ENCODE data around the gene RAB3B.

Gene RAB3B

DNA sequence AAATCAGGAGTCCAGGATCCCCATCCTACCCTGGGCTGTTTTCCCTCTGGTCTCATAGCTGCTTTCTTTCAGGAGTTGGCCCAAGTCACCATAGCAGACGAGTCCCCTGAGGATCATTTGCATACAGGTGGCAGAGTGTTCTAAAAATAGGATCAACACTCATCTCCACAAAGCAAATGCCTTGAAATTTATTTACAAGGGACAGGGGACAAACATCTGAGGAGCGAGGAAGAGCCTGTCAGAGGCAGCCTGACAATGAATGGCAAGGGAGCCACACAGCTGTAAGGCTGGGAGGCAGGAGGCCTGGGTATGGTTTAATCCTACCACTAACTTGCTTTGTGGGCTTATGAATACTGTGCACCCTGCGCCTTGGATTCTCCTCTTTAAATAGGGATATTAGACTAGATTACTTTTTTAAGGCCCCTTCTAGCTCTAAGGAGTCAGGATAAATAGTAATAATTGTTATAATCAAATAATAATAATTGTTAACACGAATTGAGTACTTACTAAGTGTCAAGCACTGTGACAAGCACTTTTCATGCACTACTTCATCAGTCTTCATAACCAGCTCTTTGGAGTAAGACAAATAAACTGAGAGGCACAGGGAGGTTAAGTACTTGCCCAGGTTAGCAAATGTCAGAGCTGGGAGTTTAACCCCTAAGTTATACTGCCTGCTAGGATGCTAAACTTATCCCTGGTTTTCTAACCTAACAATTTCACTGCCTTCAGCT lies 34.5 kb downstream of the RAB3B start:
- DNase-seq: no peak

DNA sequence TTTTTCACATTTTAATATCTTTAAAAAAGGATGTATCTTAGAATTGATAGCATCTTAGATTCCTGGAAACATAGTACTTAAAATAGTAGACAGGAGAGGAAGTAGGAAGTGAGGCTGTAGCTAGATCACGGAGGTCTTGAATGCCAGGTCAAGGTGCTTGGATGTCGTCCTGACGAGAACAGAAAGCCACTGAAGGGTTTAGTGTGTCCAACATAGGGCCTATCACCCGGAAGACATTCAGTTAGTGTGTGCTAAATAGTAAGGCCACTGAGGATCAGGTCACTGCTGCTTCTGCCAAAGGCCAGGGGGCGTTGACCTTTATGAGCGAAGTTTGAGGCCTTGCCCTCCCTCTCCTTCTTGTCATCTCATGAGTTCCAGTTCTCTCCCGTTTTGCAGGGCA lies 35.7 kb downstream of the RAB3B start:
- no peak for DNase-seq

DNA sequence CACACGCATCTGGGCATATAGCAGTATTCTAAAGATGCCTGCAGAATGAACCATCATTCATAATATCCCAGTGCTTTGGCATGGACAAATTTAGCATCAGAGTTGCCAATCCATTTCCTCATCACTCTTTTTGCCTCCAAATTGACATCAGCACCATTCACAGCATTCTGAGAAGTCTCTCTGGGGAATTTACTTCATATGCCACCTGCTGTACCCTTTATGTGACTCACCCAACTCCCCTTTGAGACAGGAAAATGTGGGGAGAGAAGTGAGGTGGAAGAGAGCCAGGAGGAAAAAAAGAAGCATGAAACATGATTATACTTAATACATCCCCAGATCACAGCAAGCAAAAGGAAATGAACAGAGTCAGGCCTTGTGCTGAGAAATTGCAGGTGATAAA lies 37.4 kb downstream of the RAB3B start:
- DNase-seq: no peak

DNA sequence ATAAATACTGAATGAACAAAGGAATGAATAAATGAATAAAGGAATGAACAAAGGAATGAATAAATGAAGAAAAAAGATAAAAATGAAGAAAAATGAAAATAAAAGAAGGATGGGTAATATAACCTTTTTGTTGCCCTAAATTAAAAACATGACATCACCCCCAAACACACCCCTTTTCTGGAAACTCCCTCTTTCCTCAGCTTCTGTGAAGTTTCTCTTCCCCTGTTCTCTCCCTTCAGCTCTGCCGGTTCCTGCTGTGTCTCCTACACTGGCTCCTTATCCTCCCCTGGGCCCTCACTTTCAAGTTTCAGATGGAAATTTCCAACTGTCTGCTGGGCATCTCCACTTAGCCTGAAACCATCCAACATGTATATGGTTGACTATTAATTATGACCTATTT lies 37.9 kb downstream of the RAB3B start:
- DNase-seq: no peak

DNA sequence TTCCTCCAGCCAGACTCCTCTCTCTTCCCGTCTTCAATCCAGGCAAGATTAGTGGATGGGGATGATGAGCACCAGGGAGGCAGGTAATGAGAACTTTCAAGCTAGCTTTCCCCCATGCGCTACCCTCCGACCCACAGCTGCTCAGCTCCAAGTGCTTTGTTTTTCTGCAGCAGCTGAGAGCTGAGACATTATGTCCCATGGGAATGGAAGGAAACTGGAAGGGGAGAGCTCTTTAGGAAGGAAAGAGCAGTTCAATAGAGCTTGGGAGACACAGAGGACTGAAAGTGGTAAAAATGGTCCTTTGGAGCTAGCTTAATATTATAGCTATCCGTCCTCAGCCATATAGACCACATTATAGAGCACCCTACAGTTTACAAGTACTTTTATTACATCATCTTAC lies 39.8 kb downstream of the RAB3B start:
- no peak for DNase-seq

DNA sequence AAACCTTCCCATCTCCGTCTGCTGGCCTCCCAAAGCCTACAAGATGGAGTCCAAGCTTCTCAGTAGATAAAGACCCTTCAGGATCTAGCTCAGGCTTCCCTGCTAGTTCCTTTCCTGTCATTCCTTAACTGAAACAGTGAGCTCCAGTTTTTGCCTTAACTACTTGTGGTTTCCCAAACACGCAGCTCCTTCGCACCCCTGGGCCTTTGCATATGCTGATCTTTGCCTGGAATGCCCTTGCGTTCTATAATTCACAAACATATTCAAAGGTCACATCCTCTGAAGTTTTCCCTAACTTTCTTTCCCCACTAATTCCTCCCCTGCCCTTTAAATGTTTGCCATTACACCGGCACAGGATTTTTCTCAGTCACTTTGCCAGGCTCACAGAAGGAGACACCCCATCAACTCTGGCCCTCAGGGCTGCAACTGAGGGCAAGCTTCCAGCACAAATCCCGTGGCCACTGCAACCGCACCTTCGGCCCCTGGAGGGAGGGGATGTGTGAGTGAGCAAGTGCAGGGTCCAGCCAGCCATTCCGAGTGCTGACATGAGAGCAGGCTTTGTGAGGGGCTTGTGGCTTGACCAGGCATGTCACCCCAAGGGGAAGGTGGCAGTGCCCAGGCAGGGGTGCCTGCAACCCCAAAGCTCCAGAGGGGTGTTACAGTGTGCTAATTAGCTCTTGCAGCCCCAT lies 41.3 kb downstream of the RAB3B start:
- DNase-seq: no peak

DNA sequence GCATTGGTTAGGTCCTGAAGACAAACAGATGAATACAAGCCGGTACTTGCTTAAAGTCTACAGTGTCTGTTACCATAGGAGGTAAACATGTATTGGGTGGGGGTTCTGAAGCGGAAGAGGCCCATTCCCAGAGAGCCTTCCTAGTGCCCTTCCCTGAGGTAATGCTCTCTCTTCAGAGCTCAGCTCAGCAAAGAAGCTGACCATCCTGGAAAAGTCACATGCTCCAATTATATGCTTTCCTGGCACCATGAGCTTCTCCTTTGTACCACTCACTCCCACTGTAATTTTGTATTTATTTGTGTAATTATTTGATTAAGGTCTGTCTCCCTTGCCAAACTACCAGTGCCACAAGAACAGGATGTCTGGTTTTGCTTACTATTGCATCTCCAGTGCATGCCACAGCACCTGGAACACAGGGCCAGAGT lies 42.0 kb downstream of the RAB3B start:
- DNase-seq: no peak

DNA sequence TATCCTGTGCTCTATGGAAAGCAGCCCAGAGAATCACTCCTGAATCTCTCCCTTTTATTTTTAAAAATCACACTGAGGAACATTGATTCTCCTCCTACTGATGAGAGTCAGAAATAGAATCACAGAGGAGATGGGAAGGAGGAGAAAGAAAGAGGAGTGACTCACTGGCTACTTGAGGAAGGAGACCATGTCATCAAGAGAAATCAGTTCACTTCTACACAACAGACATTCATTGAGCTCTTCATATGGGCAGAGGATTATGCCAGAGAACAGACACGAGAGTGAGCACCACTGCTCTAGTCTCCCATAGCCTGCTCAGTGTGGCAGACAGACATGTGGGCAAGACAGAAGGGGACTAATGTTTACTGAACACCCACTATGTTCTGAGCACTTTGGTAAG lies 44.2 kb downstream of the RAB3B start:
- DNase-seq: no peak

DNA sequence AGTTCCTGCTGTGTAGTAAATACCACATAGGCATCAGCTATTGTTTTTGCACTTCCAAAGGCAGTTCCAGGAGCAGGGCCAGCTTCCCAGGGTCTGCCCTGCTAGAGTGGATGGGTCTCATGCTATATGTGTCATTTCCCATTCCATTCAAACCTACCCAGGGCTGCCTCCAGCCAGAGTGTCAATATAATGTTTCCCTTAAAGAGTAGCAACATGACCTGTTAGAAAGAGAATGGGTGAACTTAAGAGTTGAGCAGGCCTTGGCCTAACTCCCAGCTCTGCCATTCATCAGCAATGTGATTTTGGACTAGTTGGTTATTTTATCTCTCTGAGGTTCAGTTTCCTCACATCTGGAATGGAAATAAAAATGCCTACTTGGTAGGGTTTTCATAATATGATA lies 44.9 kb downstream of the RAB3B start:
- DNase-seq: no peak

DNA sequence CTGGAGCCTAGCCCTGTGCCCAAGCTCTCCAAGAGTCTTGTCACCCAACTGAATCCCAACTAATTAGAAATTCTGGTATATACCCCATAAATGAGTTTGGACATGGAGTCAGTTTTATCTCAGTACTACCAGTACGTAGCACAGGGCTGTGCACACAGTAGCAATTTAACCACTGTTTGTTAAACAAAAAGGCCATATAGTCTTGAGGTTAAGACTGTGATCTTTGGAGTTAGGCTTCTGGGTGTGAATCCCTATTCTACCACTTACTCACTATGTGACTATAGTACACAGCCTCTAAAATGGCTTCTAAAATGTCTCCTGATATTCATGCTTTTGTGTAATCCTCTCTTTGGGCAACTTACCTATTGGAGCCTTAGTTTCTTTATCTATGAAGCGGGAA lies 48.2 kb downstream of the RAB3B start:
- DNase-seq: no peak

DNA sequence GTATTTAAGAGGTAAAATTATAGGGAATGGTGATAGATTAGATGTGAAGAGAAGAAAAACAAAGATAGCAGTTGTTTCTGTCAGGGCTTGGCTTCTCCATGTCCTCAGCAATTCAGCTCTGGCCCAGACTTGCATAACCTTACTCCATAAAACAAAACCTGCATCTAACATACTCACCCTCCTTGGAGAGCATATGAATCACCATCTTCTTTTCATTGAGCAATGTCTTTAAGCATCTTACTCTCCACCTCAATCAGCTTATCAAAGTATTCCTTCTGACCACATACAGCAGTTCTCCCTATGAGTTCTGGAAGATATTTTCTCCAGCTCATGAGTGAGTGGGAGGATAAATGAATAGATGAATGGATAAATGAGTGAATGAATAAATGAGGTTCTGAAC lies 49.0 kb downstream of the RAB3B start:
- DNase-seq: no peak

DNA sequence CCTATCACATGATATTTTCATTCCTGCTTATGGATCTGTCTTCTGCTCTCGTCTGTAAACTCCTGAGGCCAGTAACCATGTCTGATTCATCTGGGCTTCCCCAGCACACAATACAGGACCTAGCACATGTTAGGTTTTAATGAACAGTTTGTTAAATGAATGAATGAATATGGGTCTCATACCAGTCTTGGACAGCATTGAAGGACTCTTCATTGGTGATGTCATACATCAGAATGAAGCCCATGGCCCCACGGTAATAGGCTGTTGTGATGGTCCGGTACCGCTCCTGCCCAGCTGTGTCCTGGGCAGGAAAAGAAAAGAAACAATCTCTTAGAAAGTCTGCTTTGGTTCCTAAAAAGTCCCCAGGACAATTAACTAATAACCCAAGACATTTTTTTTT lies 53.4 kb downstream of the RAB3B start:
- no peak for DNase-seq

DNA sequence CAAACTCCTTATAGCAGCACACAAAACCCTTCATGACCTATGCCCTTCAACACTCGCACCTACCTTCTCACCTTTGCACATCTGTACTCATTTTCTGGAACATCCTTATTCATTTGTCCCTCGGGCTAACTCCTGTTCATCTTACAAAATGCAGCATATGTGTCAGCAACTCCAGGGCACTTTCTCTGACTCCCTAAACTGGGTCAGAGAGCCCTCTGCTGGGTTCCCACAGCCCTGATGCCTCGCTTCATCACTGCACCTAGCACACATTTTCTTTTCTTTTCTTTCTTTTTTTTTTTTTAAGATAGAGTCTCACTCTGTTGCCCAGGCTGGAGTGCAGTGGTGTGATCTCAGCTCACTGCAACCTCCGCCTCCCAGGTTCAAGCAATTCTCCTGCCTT lies 54.0 kb downstream of the RAB3B start:
- DNase-seq: no peak

DNA sequence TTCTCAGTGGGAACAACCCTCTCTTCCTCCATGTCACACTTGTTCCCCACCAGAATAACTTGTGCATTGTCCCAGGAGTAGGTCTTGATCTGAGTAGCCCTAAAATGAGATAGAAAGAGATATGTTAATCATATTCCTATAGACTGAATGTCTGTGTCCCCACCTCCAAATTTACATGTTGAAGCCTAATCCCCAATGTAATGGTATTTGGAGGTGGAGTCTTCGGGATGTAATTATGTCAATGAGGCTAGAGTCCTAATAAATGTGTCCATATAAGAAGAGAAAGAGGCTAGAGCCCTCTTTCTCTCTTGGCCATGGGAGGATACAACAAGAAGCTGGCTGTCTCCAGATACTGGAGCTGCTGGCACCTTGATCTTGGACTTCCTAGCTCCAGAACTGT lies 57.2 kb downstream of the RAB3B start:
- DNase-seq: no peak

DNA sequence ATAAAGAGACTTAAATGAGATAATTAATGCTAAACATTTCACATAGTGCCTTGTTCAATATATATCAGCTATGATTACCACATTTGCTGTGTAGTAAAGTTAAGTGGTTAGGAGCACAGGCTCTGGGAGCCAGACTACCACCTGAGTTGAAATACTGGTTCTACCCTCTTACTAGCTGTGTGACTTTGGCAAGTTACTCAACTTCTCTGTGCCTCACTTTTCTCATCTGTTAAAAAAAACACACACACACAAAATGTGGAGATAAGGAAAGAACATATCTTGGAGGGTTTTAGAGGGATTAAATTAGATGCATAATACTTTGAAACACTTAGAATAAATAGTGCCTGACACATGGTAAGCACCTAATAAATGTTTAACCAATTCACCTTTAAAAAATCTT lies 60.2 kb downstream of the RAB3B start:
- DNase-seq: no peak

DNA sequence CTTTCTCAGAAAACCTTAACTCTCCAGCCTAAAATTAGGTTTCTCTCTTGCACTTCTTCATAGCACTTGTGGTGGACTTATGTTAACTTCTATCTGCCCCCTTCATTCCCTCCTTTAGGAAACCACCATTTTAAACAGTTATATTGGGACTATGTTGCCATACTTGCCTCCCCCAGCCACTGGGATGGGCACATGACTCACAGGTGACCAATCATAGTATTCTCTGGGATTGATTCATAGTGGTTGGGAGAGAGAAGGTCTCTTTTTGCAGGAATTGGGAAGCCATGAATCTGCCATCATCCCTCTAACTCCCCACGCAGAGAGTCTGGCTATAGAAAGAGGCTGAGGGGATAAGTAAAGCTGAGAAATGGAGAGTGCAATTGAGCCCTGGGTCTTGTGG lies 61.6 kb downstream of the RAB3B start:
- DNase-seq: no peak

DNA sequence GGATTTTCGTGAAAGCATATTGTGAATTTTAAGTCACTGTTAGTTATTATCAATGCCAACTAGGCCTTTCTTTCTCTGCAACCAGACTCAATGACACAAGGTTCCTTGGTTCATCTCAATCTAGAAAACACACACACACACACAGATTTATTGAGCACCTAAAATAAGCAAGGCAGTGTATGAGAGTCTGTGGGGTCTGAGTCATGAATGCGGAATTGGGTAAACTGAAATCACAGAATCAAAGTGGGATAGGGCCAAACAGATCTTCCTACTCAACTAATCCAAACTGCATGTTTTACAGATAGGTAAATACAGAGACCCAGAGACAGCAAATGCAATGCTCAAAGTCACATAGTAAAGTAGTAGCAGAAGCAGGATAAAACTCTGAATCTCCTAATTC lies 63.5 kb downstream of the RAB3B start:
- no peak for DNase-seq

DNA sequence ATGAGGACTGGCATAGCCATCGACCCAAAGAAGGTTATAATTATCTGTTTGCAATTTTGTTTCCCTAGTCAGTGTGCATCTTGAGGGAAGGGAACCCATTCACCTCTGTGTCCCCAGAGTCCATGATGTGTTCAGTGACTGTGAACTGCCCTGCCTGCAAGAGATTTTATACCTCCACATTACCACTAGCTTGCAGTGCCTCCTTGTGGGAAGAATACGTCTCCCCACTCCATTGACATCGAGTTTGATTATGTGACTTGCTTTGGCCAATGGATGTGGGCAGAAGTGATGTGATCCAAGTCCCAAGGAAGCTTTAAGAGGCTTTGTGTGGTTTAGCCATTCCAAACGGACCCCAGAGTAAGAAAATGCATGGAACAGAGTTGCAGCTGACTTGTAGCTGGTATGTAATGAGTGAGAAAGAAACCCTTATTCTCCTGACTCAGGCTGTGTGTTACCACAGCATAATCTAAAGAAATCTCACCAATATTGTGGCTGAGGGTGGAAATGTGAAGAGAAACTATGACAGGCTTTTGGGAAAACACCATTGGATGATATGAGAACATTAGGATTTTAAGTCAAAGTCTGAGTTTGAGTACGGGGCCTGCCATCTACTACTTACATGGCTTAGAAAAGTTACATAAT lies 64.2 kb downstream of the RAB3B start:
- no peak for DNase-seq

DNA sequence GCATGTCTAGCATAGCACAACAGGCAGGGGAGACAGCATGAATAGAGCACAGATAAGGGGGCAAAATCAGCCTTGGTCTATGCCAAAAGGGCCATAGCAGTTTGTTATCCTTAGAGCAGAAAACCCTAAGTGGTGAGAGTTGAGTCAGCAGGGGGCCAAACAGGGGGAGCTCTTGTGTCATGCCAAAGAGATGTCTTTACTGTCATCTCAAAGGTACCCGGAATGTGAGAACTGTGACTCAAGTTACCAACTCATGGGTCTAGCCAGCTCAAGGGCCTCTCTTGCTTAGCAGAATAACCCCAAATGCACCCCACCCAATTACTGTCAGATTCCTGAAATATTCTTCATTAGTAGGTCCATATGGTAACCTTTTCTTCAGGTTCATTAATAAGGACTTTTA lies 66.0 kb downstream of the RAB3B start:
- no peak for DNase-seq

DNA sequence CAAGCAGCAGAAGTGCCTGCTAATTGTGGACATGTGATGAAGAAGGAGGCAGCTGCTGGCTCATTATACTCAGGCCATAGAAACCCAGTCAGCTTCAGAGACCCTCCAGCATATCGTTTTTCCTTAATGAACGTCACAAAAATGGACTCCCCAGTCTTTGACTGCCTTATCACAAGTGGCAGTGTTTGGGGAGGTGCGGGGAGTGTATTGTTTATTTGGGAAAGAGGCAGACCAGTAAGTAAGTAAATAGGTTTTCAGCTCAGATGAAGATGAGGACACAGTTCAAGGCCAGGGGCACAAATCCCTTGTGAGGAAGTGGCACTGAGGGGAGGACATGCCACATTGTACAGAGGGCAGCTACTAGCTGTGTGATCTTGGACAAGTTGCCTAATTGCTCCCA lies 68.5 kb downstream of the RAB3B start:
- DNase-seq: no peak

DNA sequence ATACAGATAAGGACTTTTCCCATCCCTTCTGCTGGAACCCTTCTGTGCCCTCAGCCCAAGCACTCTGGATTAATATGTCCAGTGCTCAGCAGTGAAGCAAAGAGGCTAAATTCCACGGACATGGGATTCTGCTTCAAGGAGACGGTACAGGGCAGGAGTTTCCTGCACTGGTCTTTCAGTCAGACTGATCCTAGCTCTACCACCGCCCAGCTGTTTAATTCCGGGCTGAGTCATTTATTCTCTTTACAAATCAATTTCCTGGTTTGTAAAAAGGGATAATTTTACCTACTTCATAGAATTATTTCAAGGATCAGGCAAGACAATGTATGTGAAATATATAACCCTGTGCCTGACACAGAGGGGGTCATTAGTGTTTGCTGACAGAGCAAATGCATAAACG lies 70.4 kb downstream of the RAB3B start:
- DNase-seq: no peak

DNA sequence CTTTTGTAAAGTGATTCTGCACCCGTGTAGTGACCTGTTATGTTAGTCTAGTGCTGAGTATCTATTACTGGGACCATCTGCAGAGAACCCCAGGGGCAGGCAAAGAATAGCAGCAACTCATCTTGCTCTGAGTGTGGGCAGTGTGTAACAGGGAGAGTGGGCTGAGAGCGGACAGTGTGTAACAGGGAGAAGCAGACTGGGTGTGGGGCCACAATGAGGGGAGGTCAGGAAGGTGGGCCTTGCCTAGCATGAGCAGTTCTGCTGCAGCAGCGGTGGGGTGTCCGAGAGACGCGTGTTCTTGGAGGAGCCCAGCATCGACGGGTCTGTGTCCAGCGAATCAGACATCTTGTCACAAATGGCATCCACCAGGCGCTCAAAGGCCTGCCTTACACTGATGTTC lies 70.8 kb downstream of the RAB3B start:
- DNase-seq: no peak

DNA sequence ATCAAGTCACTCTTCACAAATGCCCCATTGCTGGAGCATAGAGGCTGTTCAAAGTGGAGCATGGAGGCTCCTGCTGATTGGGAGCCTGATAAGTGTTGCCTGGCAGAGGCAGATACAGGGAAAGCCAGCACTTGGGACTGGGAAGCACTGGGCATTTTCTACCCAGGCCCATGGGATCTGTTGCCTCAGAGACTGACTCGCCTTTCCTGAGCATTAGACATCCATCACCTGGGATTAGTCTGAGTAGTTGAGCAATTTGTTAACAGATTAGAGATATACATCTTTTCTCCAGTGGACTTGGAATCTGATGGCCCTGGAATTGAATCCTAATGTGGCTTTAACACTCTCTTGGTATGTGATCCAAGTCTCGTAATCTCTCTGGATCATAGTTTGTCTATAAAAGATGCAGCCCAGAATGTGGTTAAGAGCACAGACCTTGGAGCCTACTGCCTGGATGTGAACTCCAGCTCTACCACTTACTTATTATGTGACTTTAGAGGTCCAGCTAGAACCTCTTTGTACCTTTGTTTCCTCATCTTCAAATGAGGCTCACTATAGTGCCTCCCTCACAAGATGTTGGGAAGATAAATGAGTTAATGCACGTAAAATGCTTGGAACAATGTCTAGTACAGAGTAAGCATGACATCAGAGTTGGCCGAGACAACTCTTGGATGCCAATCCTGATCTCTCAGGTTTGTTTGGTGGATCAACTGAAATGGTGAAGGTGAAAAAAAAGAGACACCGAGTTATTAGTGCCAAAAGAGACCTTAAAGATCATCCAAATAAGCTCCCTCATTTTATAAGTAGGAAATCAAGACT lies 73.7 kb downstream of the RAB3B start:
- no peak for DNase-seq

DNA sequence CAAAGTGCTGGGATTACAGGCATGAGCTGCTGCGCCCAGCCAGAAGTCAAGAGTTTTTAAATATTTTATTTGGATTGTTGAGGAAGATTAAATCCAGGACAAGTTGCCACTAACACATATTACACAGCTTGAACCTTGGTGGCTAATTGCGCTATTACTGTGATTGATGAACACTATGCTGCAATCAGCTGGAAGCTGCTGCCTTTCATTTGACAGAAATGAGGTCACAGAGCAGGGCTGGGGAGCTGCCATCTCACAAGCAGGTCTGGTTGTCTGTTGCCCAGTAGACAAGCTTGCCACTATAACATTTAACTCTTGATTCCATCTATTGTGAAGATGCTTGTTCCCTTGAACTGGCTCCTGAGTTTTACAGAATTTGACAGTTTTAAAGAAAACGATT lies 74.5 kb downstream of the RAB3B start:
- DNase-seq: no peak
